ENCODE data around the gene HOXC9. TPM values are rescaled to one million over a fixed set of nuclear protein-coding genes. Genes with fewer than 3 reads are reported as not detected.

Gene HOXC9
- polyA plus RNA-seq, 2 of the 4 experiments (the other 2 are of a cell fraction): 5.2 to 6.6 TPM

GRCh38 chr12:54010972-54011664 lies 11.2 kb downstream of the HOXC9 start:
- ChIA-PET CTCF (interaction anchor here (1.3 to 28.7 kb wide), 4 partner anchors 19 to 209 kb away, joined by 4 to 1074 read pairs (median 15); partner anchors contain the start of genes HOXC5 and SMUG1), POLR2A (no interaction called here)
- Histone ChIP-seq H3K27ac (peak overlapping the region in 1 of 2 experiments; percentile 97; a peak in 3 of 6 replicates), H3K4me1 (peaks cover 52% of the 10 kb centered on the region), H3K4me2 (peak overlapping the region; percentile 87), H3K9me3 (no peaks in the 10 kb centered on the region), H3K4me3 (no peak overlapping the region)
- no peak for ATAC-seq
- no peak for TF ChIP-seq RCOR1 (IDR thresholded peaks at IDR 0.05; ENCODE audit: low read depth, low read length)
- no peak for TF ChIP-seq BHLHE40 (IDR thresholded peaks at IDR 0.05; ENCODE audit: low read depth, low read length)
- TF ChIP-seq POLR2AphosphoS2 (conservative IDR thresholded peaks at IDR 0.05; ENCODE audit: low read length): no peak
- TF ChIP-seq CTCF (IDR thresholded peaks at IDR 0.05): no peak
- no peak for TF ChIP-seq KDM5A (IDR thresholded peaks at IDR 0.05)
- TF ChIP-seq MYC (IDR thresholded peaks at IDR 0.05; ENCODE audit: borderline replicate concordance, low read length): no peak
- no peak for TF ChIP-seq POLR2A (IDR thresholded peaks at IDR 0.05; ENCODE audit: low read length)
- TF ChIP-seq ZFP36 (IDR thresholded peaks at IDR 0.05; ENCODE audit: borderline replicate concordance, partially characterized antibody): no peak
- TF ChIP-seq BCL3 (IDR thresholded peaks at IDR 0.05): no peak
- no peak for TF ChIP-seq JUN (IDR thresholded peaks at IDR 0.05)
- no peak for FAIRE-seq
- 61% methylated on average over 17 of the region's 17 CpGs for WGBS (ENCODE audit: missing lambda C conversion rate)
- DNase-seq (ENCODE audit: low read depth in 1 of 2, low spot score in 1 of 2): no peak

- Histone ChIP-seq H3K27ac (peak overlapping the region in 1 of 2 experiments; percentile 77; a peak in 3 of 6 replicates), H3K4me3 (no peak overlapping the region), H3K4me1 (peaks cover 52% of the 10 kb centered on the region), H3K9me3 (no peaks in the 10 kb centered on the region), H3K4me2 (peak overlapping the region; percentile 87)
- DNase-seq (ENCODE audit: low read depth in 1 of 2, low spot score in 1 of 2): no peak
- WGBS (ENCODE audit: missing lambda C conversion rate): 82% methylated on average over 14 of the region's 14 CpGs
- no peak for ATAC-seq
- ChIA-PET CTCF (interaction anchor here (28.7 kb wide), 1 partner anchor 188 kb away, joined by 1074 read pairs; the partner anchor contains the start of gene SMUG1), POLR2A (no interaction called here)
- no peak for FAIRE-seq
- TF ChIP-seq PBX3 (IDR thresholded peaks at IDR 0.05): no peak
- no peak for TF ChIP-seq NPAS2 (CRISPR knock-in tag; IDR thresholded peaks at IDR 0.05; ENCODE audit: borderline replicate concordance)
- no peak for TF ChIP-seq ZFP36 (IDR thresholded peaks at IDR 0.05; ENCODE audit: borderline replicate concordance, partially characterized antibody)
- TF ChIP-seq REST (IDR thresholded peaks at IDR 0.05): no peak
- no peak for TF ChIP-seq HOXB5 (CRISPR knock-in tag; IDR thresholded peaks at IDR 0.05)
- TF ChIP-seq RFX5 (IDR thresholded peaks at IDR 0.05): no peak
- no peak for TF ChIP-seq HEYL (CRISPR knock-in tag; IDR thresholded peaks at IDR 0.05)
- no peak for TF ChIP-seq HMGXB4 (CRISPR knock-in tag; IDR thresholded peaks at IDR 0.05; ENCODE audit: borderline replicate concordance)
- no peak for TF ChIP-seq MAFK (IDR thresholded peaks at IDR 0.05; ENCODE audit: partially characterized antibody)
- TF ChIP-seq E2F6 (IDR thresholded peaks at IDR 0.05; ENCODE audit: borderline replicate concordance, low read depth): no peak
- no peak for TF ChIP-seq USF2 (IDR thresholded peaks at IDR 0.05)
- TF ChIP-seq CBX2 (IDR thresholded peaks at IDR 0.05; ENCODE audit: borderline replicate concordance, low read depth): no peak
- no peak for TF ChIP-seq MAX (IDR thresholded peaks at IDR 0.05)
These were observed 11.9 kb downstream of the HOXC9 start for GRCh38 chr12:54011665-54012532.
